ENCODE data around the gene NTMT1.
"Not testable (repeated sequence)": the region's sequence is repeated elsewhere in the genome, so short reads cannot be mapped to it uniquely, and the experiment has no call there.

Gene NTMT1

DNA sequence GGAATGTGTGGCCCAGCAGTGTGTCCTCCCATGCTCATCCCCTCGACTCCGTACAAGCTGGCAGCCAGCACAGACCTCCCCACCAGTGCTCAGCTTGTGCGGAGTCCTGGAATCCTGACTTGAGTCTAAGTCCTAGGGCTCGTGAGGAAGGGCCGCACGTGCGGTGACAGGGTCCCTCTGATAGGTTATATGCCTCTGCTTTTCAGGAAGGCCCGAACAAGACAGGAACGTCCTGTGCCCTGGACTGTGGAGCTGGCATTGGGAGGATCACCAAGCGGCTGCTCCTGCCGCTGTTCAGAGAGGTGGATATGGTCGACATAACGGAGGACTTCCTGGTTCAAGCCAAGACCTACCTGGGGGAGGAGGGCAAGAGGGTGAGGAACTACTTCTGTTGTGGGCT is 7.9 kb downstream of the NTMT1 start:
- Histone ChIP-seq H3K36me3 (ENCODE audit: control insufficient read depth, low read depth, low read length) (peaks cover 46% of the 10 kb centered on the region), H3K9me3 (ENCODE audit: control insufficient read depth, low read depth, low read length) (no peaks in the 10 kb centered on the region), H3K9ac (ENCODE audit: low read length) (no peak overlapping the region), H3K4me3 (ENCODE audit: low read length) (no peak overlapping the region), H3K27ac (ENCODE audit: low read length) (no peak overlapping the region), H3K27me3 (ENCODE audit: control insufficient read depth, insufficient read depth, low read length) (no peaks in the 10 kb centered on the region), H3K4me1 (ENCODE audit: control insufficient read depth, low read depth, low read length) (no peaks in the 10 kb centered on the region)

DNA sequence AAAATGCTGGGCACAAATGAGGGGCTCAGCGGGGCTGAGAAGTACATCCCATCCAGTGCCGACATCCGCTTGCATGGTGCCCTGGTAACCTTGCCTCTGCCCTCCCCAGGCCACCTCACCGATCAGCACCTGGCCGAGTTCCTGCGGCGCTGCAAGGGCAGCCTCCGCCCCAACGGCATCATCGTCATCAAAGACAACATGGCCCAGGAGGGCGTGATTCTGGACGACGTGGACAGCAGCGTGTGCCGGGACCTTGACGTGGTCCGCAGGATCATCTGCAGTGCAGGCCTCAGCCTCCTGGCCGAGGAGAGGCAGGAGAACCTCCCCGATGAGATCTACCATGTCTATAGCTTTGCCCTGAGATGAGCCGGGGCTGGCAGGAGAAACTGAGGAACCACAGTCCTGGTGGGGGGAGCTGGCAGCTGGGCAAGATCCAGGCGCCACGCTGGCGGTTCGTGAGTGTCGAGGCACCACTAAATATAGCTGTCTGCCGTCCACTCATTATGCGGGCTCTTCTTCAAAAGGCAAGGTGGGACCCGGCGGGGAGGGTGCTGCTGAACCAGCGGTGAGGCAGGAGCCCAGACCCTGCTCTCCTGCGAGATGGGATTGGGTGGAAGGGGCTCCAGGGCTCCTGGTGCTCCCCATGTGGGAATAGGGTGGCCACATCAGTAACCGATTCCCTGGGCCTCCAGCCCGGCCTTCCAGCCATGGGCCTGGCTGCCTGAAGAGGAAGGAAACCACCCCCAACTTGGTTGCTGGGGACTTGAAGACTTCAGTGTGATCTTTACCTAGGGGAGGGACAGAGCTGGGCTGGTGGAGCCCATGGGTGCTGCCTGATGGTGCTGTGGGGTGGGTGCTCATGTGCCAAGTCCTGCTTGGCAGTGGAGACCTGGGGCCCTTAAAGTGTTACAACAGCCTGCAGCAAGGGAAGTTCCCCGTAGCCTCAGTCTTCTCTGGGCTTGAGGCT is 9.4 kb downstream of the NTMT1 start:
- Histone ChIP-seq H3K27ac (ENCODE audit: low read length) (no peak overlapping the region), H3K4me3 (ENCODE audit: low read length) (no peak overlapping the region), H3K9ac (ENCODE audit: low read length) (no peak overlapping the region), H3K4me1 (ENCODE audit: control insufficient read depth, low read depth, low read length) (no peaks in the 10 kb centered on the region), H3K36me3 (ENCODE audit: control insufficient read depth, low read depth, low read length) (peaks cover 48% of the 10 kb centered on the region), H3K27me3 (ENCODE audit: control insufficient read depth, insufficient read depth, low read length) (no peaks in the 10 kb centered on the region), H3K9me3 (ENCODE audit: control insufficient read depth, low read depth, low read length) (no peaks in the 10 kb centered on the region)

DNA sequence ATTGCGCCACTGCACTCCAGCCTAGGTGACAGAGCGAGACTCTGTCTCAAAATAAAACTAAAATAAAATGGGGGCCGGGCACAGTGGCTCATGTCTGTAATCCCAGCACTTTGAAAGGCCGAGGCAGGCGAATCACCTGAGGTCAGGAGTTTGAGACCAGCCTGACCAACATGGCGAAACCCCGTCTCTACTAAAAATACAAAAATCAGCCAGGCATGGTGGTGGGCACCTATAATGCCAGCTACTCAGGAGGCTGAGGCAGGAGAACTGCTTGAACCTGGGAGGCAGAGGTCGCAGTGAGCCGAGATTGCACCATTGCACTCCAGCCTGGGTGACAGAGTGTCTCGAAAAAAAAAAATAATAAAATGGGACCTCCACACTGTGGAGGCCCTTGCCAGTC is 10.4 kb downstream of the NTMT1 start:
- not testable (repeated sequence) for H3K4me3 ChIP-seq (ENCODE audit: low read length); H3K27me3 ChIP-seq (ENCODE audit: control insufficient read depth, insufficient read depth, low read length); H3K27ac ChIP-seq (ENCODE audit: low read length); H3K9ac ChIP-seq (ENCODE audit: low read length); H3K9me3 ChIP-seq (ENCODE audit: control insufficient read depth, low read depth, low read length); H3K4me1 ChIP-seq (ENCODE audit: control insufficient read depth, low read depth, low read length)
- H3K36me3 ChIP-seq (ENCODE audit: control insufficient read depth, low read depth, low read length): peaks cover 48% of the 10 kb centered on the region

DNA sequence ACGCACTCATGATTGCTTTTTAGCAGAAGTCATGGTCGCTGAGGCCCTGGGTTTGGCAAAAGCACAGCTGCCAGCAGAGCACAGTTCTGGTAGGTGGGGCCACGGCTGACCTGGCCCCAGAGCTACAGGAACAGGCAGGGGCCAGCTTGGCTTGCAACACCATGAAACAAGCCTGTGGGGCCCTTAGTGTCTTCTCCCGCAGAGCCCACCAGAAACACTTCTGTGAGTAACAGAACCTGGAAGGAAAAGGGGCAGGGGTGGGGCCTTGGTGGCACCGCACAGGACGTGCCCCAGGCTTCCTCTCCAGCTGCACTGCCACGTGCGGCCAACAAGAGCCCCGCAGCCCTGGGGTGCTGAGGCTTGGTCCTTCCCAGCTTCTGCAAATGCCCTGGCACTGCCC is 11.1 kb downstream of the NTMT1 start:
- no peak overlapping the region for H3K27ac ChIP-seq (ENCODE audit: low read length)
- peaks cover 48% of the 10 kb centered on the region for H3K36me3 ChIP-seq (ENCODE audit: control insufficient read depth, low read depth, low read length)

DNA sequence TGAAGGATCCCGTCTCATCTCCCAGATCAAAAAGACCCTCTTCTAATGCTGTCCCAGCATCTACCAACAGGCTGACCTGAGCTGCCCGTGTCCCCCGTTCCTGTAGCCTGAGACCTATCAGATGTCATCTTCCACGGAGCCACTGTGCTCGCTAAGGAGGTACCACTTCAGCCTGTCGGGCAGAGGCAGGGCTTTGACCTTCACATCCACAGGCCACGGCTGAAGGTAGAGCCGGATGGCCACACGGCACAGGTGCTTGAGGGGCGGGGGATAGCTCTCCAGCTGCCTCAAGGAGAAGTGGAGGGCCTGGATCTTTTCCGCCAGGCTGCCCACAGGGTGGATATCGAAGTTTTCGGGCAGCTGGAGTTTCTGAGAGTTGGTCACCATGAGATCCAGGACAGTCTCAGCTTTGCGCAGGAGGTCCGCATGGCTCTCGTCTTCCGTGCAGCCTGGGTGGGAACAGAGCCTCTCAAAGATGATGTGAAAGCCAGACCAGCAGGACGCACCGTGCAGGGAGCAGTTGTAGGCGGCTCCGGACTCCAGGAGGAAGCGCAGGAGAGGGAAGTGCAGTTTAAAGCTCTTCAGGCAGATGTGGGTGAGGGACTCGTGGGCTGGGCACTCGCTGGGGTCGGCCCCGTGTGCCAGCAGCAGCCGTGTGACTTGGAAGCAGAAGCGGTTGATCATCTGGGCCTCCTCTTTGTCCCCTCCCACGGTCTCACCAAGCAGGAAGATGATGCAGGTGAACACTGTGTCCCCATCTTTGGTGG is 11.9 kb downstream of the NTMT1 start:
- Histone ChIP-seq H3K4me1 (ENCODE audit: control insufficient read depth, low read depth, low read length) (no peaks in the 10 kb centered on the region), H3K9ac (ENCODE audit: low read length) (no peak overlapping the region), H3K36me3 (ENCODE audit: control insufficient read depth, low read depth, low read length) (peaks cover 40% of the 10 kb centered on the region), H3K9me3 (ENCODE audit: control insufficient read depth, low read depth, low read length) (no peaks in the 10 kb centered on the region), H3K4me3 (ENCODE audit: low read length) (no peak overlapping the region), H3K27me3 (ENCODE audit: control insufficient read depth, insufficient read depth, low read length) (no peaks in the 10 kb centered on the region), H3K27ac (ENCODE audit: low read length) (no peak overlapping the region)

More for the DNA sequence above, 11.1 kb downstream of the NTMT1 start:
- Histone ChIP-seq H3K27me3 (ENCODE audit: control insufficient read depth, insufficient read depth, low read length) (no peaks in the 10 kb centered on the region), H3K9me3 (ENCODE audit: control insufficient read depth, low read depth, low read length) (no peaks in the 10 kb centered on the region), H3K4me3 (ENCODE audit: low read length) (no peak overlapping the region), H3K4me1 (ENCODE audit: control insufficient read depth, low read depth, low read length) (no peaks in the 10 kb centered on the region), H3K9ac (ENCODE audit: low read length) (no peak overlapping the region)

DNA sequence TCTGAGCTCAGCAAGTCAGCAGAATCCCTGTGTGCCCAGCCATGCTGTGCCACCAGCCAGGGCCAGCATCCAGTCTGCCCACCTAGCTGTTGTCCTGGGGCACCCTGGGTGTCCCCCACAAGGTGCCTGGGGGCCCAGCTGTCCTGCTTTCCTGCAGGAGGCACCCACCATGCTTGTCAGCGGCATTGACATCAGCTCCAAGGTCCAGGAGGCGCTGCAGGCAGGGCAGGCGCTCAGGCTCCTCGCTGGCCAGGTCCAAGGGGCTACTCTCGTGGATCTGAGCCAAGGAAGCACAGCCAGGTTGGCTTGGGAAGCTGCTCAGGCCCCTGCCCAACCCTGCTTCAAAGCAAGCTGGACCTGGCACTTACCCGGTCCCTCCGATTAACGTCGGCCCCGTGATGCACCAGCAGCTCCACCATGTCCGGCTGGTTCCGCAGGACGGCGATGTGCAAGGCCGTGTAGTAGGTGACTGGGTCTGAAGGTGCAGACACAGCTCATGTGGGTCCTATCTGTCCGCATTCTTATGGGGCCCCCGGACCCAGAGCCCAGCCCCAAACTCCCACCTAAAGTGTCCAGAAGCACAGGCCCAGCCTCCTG is 13.2 kb downstream of the NTMT1 start:
- H3K27me3 ChIP-seq (ENCODE audit: control insufficient read depth, insufficient read depth, low read length): no peaks in the 10 kb centered on the region
- H3K27ac ChIP-seq (ENCODE audit: low read length): no peak overlapping the region
- H3K36me3 ChIP-seq (ENCODE audit: control insufficient read depth, low read depth, low read length): peaks cover 31% of the 10 kb centered on the region
- no peak overlapping the region for H3K4me3 ChIP-seq (ENCODE audit: low read length)
- no peaks in the 10 kb centered on the region for H3K9me3 ChIP-seq (ENCODE audit: control insufficient read depth, low read depth, low read length)
- H3K9ac ChIP-seq (ENCODE audit: low read length): no peak overlapping the region
- H3K4me1 ChIP-seq (ENCODE audit: control insufficient read depth, low read depth, low read length): no peaks in the 10 kb centered on the region

DNA sequence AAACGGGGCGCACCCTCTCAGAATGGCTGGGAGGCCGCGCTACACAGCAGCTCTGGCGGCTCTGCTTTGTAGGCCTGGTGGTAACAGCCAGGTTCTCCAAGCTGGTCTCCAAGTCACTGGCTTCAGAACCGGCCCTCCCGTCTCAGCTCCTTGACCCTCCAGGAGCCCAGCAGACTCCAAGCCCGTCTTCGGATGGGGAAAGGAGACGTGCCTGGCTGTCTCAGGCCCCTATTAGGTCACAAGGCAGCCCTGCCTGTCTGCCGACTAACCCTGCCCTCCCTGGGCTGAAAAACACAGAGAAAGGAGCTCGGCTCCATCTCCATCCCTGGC is 13.8 kb downstream of the NTMT1 start:
- Histone ChIP-seq H3K36me3 (ENCODE audit: control insufficient read depth, low read depth, low read length) (peaks cover 27% of the 10 kb centered on the region), H3K9me3 (ENCODE audit: control insufficient read depth, low read depth, low read length) (no peaks in the 10 kb centered on the region), H3K4me3 (ENCODE audit: low read length) (no peak overlapping the region), H3K27ac (ENCODE audit: low read length) (no peak overlapping the region), H3K4me1 (ENCODE audit: control insufficient read depth, low read depth, low read length) (no peaks in the 10 kb centered on the region), H3K27me3 (ENCODE audit: control insufficient read depth, insufficient read depth, low read length) (no peaks in the 10 kb centered on the region), H3K9ac (ENCODE audit: low read length) (no peak overlapping the region)

DNA sequence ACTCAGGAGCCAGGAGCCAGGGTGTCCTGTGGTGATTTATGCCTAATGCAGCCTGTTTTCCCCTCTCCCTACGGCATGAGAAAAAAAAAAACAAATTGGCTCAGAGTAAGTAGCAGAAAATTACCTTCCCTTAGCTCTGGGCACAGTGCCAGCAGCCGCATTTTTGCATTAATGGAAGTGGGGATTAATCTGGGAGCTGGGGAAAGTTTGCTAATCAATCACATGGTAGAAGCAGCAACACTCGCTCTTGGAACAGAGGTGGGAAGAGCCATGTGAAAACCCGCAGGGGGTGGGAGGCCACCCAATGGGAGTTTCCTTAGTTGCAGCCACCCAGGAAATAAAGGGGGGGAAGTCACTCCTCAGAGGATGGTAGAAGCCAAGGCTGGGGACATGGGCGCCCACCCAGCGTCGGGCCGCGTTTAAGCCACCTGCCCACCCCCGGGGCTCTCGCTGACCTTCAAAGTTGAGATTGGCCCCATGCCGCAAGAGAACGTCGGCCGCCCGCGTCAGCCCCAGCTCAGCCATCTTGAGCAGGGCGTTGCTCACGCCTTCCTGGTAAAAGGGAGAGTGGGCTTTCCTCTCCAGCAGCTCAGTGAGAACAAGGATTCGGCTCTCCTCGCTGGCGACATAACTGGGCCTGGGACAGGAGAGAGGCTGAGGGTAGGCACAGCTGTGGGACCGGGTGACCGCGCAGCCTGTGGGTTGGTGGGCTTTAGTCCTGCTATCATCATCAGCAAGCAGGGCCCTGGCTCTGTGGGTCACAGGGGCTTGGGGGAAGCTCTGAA is 14.3 kb downstream of the NTMT1 start:
- Histone ChIP-seq H3K27ac (ENCODE audit: low read length) (no peak overlapping the region), H3K4me3 (ENCODE audit: low read length) (peak overlapping the region; percentile 87), H3K9ac (ENCODE audit: low read length) (no peak overlapping the region), H3K9me3 (ENCODE audit: control insufficient read depth, low read depth, low read length) (no peaks in the 10 kb centered on the region), H3K36me3 (ENCODE audit: control insufficient read depth, low read depth, low read length) (peaks cover 21% of the 10 kb centered on the region), H3K27me3 (ENCODE audit: control insufficient read depth, insufficient read depth, low read length) (no peaks in the 10 kb centered on the region), H3K4me1 (ENCODE audit: control insufficient read depth, low read depth, low read length) (no peaks in the 10 kb centered on the region)

DNA sequence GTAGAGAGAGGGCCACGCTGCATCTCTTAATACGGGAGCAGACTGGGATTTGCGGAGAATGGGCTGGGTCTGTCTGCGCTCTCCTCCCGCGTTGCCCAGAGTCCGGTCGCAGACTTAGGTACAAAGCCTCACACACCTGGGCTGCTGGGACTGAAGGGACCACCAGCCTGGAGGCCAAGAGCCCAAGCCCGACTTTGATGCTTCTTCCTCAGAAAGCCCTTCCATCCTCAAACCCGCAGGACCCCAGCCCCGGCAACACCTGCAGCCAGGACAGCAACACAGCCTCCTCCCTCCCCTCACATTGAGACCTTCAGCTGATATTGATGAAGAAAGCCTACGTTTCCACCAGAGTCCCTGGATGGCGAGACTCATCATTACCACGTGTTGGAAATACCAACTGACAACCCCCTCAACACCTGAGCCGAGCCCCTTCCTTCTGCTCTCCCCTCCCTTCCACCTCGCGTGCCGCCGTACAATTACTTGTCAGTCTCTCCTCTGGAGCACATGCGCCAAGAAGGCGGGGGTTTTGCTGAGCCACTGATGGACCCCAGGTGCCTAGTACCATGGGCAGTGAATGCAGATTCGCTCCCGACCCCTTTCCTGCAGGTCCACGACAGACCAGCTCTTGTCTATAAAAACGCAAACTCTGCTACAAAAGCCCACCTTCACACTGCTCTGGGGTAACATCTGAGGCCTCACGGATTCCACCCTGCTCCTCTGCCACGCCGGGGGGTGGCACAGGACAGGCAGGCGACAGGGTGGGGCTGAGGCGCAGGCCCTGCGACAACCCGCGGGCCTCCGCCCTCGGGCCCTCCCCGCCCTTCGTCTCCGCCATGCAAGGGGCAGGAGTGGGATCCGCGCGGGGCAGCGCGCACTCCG is 15.1 kb downstream of the NTMT1 start:
- peak overlapping the region; percentile 76 for H3K9ac ChIP-seq (ENCODE audit: low read length)
- no peaks in the 10 kb centered on the region for H3K4me1 ChIP-seq (ENCODE audit: control insufficient read depth, low read depth, low read length)
- no peak overlapping the region for H3K27ac ChIP-seq (ENCODE audit: low read length)
- no peaks in the 10 kb centered on the region for H3K9me3 ChIP-seq (ENCODE audit: control insufficient read depth, low read depth, low read length)
- H3K27me3 ChIP-seq (ENCODE audit: control insufficient read depth, insufficient read depth, low read length): no peaks in the 10 kb centered on the region
- peaks cover 18% of the 10 kb centered on the region for H3K36me3 ChIP-seq (ENCODE audit: control insufficient read depth, low read depth, low read length)
- H3K4me3 ChIP-seq (ENCODE audit: low read length): peak overlapping the region; percentile 87

DNA sequence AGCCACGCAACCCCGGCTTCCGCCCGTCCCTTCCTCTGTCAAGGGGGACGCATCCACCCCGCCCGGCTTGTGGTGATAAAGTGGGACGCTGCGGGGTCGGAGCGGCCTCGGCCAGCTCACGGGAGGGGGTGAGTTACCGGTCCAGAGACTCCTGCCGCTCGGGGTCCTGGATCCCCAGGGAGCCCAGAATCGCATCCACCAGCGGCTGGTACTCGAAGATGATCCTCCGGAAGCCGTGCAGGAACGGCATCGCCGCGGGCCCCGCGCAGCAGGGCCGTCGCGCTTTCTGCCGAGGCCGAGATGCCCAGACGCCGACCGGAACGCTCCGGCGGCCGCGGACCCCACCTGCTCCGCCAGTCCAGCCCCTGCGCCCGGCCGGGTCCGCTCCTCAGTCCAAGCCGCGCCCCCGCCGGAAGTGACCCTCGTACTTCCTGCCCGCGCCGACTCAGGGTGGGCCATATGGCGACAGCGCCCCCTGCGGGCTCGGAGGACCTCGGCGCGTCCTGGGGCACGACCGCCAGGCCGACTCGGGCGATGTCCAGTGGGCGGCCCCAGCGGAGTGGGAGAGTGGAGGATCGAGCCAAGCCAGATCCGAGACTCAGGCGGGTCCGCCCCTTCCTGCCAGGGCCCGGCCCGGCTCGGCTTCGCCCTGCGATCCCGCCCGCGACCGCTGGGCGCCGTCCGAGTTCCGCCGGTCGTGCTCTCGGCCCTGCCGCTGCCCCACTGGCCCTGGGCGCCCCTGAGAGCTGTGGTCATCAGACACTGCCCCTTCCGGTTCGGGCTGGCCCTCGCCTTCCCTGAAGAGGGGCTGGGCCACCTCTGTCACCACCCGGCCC is 16.0 kb downstream of the NTMT1 start, which contains the start of gene ASB6:
Gene ASB6, minus strand, starts transcription at position 402 of the 836 bp plus-strand sequence. Its CDS starts 152 bp downstream, at position 250.
- no peak within 1 kb of the TSS for H3K27ac ChIP-seq (ENCODE audit: low read length)
- H3K4me3 ChIP-seq (ENCODE audit: low read length): peak within 1 kb of the TSS; percentile 87
- H3K36me3 ChIP-seq (ENCODE audit: control insufficient read depth, low read depth, low read length): peaks cover 16% of the 10 kb centered on the region
- H3K9ac ChIP-seq (ENCODE audit: low read length): peak within 1 kb of the TSS; percentile 76
- no peaks in the 10 kb centered on the region for H3K4me1 ChIP-seq (ENCODE audit: control insufficient read depth, low read depth, low read length)
- H3K9me3 ChIP-seq (ENCODE audit: control insufficient read depth, low read depth, low read length): no peaks in the 10 kb centered on the region
- no peaks in the 10 kb centered on the region for H3K27me3 ChIP-seq (ENCODE audit: control insufficient read depth, insufficient read depth, low read length)
